NCI-H2171 treated with DMSO at 0.1 percent for 48 hours (cell line): Measurements from ENCODE around the gene RPL14.
A peak's percentile ranks its signal among the peaks of the same experiment; 100 is the strongest.
"Not testable (repeated sequence)": the region's sequence is repeated elsewhere in the genome, so short reads cannot be mapped to it uniquely, and the experiment has no call there.

Experiments used
- DNase-seq: peaks from one replicate; lab custom pipeline; 2025; lab: John Stamatoyannopoulos, UW

Gene RPL14

GRCh38 chr3:40456940-40457823, at the start of gene RPL14:
TSS of gene RPL14 (plus strand) at chr3:40457339. CDS start at chr3:40457472, 133 bp downstream.
- DNase-seq, result peak; percentile 79

DNA sequence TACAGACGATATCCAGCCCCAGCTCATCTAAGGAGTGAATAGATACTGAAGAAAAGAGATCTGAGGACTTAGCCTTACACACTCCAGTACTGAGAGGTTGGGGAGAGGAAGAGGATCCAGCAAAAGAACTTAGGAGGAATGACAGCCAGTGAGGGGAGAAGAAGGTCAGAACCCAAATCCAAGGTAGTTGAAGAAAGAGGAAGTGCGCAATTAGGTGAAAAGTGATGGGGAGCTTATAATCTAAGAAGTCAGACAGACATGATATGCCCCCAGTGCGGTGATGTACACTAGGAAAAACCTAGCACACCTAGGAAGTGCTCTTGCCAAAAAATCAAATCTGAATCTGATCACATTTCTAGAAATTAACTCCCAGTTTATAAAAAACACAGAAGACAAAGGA, 49.5 kb upstream of the RPL14 start:
- DNase-seq, result no peak

DNA sequence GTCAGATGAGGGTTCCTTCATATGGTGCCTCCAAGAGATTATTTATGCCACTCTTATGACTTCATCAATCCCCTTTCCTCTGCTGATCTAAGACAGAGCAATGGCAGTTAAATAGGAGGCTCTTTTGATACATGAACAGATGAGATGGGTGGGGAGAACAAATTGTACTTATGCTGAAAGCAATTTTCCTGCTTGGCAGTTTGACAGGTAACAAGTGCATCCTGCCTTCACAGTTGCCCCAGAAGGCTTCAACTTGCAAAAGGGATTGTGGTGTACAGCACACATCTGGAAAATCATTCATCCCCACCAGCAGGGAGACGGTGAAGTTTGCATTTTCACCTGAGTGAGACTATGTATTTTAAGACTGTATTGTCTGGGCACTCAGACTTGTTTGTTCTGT, 42.9 kb upstream of the RPL14 start:
- no peak for DNase-seq

- no peak for DNase-seq
Measured at GRCh38 chr3:40417845-40418543, 39.1 kb upstream of the RPL14 start.

DNA sequence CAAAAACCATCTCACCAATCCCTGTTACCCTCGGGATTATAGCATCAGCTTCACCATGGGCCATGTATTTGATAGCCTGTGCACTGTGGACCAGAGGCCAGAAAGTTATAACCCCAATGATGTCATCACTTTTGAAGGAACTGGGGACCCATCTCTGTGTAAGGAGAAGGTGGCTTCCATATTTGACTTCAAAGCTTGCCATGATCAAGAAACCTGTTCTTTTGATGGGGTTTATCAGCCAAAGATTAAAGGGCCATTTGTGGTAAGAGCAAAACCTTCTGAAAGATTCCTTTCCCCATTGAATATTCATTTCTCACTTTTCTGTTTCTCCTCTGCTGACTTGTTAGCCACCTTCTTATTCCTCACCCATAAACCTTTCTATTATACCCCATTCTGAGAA, 34.3 kb upstream of the RPL14 start:
- no peak for DNase-seq

- no peak for DNase-seq
Measured at GRCh38 chr3:40427045-40427669, 30.0 kb upstream of the RPL14 start.

GRCh38 chr3:40432793-40433192, 24.3 kb upstream of the RPL14 start:
- DNase-seq, result no peak

DNA sequence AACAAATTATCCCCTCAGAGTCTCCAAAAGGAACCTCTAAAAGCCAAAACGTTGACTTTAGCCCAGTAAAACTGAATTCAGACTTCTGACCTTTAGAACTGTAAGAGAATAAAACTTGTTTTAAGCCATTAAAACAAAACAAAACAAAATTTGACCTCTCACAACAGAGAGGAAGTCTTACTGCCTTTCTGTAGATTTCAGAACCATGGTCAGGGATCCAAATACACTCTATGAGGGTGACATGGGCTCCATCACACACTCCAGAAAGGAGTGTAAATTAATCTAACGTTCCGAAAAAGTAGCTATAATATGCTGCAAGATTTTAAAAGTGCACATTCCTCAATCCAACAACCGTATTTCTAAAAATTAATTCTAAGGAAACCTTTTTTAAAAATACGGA, 19.2 kb upstream of the RPL14 start:
- no peak for DNase-seq

GRCh38 chr3:40445062-40445461, 12.1 kb upstream of the RPL14 start:
- DNase-seq, result no peak

GRCh38 chr3:40445880-40446279, 11.3 kb upstream of the RPL14 start:
- DNase-seq, result no peak

DNA sequence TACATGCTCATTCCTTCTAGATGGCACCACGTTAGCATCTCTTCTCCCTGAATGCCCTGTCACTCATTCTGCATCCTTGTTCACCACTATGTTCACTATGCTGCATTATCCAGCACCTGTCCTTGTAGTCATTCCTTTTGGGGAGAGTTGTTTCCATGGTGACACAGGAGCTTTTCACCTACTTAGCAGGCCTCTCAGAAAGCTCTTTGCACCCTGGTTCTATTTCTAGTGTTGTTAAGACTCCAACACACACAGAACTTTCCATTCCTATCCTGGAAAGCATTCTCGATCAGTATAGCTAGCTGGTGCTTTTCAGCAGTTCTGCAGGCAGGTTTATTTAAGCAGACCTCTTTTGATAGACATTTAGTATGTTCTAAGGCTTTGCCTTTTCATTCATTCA, 6.7 kb upstream of the RPL14 start:
- no peak for DNase-seq

DNA sequence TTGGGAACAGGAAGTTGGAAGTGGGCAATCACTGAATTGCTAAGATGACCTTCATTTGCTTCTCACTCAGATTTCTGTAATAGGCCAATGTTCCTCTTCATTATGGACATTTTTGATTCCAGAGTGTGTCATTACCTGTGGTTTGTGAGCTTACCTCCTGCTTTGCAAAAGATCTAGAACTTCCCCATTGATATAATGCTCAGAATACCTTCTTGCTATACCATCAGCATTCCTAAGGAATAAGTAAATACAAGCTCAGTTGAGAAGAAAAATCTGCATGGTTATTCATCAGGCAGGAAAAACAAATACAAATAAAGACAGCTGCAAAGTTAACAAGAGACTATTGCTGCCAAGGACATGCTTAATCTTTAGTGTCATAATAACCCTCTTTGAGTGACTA, 5.6 kb upstream of the RPL14 start:
- DNase-seq, result no peak

DNA sequence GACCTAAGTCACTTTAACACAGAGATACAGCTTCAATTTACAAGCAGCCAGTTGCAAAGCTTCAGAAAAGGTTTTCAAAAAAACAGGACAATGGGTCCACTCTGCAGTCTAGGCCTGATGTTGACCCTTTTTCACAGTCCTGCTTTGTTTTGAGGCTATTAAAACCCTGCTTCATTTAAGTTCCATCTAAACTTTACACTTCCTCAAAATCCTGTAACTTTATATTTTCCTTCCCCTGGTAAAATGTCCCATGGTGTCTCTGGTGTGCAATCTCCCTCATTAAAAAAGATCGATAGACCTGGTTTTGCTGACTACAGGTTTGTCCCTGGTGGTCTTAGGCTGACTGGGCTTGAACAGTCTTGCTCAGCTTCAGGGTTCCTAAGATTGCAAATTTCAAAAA, 5.1 kb upstream of the RPL14 start:
- no peak for DNase-seq

DNA sequence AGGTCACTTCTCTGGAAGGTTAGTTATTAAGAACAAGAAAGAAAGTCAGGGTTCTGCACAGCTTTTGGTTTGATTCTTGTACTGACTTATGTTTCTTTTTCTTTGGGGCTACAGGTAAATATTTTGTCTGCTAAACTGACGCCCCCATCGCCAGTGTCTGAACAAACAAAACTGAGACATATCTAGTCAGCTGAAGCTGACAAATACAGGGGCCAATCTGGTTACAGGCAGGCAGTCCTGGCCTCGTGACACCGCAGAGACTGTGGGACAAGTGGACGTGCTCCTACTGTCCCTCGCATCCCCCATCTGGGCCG, 4.6 kb upstream of the RPL14 start:
- DNase-seq, result no peak

GRCh38 chr3:40452876-40453730, 4.0 kb upstream of the RPL14 start:
- DNase-seq, result peak; percentile 96

DNA sequence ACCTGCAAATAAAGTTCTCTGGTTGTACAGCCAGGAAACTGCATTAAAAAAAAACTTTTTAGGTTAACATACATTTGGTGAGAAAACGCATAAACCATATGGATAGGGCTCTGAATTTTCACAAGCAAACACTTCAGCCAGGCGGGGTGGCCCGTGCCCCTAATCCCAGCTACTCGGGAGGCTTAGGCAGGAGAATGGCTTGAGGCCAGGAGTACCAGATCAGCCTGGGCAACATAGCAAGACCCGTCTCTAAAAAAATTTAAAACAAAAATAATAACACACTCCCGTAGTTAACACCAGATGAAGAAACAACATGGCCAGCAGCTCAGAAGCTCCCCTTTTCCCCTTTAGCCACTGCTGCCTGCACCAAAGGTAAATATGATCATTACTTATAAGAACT, 3.2 kb upstream of the RPL14 start:
- no peak for DNase-seq

DNA sequence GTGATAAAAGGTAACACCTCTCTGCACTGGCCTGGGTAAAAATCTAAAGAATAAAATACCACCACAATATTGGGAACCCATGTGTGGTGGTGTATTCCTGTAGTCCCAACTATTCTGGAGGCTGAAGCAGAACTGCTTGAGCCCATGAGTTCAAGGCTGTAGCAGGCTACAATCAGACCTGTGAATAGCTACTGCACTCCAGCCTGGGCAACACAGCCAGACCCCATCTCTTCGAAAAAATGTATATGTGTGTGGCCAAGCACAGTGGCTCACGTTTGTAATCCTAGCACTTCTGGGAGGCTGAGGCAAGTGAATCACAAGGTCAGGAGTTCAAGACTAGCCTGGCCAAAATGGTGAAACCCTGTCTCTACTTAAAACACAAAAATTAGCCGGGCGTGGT, 1.8 kb upstream of the RPL14 start:
- DNase-seq, result no peak

DNA sequence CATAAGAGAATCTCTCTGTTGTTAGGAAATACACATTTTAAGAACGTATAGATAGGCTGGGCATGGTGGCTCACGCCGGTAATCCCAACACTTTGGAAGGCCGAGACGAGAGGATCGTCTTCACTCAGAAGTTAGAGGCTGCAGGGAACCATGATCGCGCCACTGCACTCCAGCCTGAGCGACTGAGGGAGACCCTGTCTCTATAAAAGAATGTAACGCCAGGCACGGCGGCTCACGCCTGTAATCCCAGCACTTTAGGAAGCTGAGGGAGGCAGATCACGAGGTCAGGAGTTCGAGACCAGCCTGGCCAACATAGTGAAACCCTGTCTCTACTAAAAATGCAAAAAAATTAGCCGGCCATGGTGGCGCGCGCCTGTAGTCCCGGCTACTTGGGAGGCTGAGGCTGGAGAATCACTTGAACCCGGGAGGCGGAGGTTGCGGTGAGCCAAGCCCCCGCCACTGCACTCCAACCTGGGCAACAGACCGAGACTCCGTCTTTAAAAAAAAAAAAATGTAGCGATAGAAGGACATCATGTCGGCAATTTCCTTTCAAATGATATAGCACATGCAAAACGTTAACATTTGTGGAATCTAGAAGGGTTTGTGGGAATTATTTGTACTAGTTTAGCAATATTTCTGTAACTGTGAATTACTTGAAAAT, 730 bp upstream of the RPL14 start:
- DNase-seq, result no peak

GRCh38 chr3:40458473-40458872, 1.3 kb downstream of the RPL14 start:
- DNase-seq, result no peak

GRCh38 chr3:40460481-40460880, 3.3 kb downstream of the RPL14 start:
- not testable (repeated sequence) for DNase-seq

GRCh38 chr3:40461161-40461560, 4.0 kb downstream of the RPL14 start:
- no peak for DNase-seq

- not testable (repeated sequence) for DNase-seq
Measured at GRCh38 chr3:40462838-40463237, 5.7 kb downstream of the RPL14 start.
